Activated gamma-delta T cell treated with Interleukin-2 at 50 U/mL for 16 hours (primary cell): ENCODE data around the gene HCN3.
"Not testable (repeated sequence)": the region's sequence is repeated elsewhere in the genome, so short reads cannot be mapped to it uniquely, and the experiment has no call there.

Source experiments
- DNase-seq: peaks from one replicate; pipeline ENCODE4 v3.0.0-alpha.2; 2020

Gene HCN3

GRCh38 chr1:155277070-155277901, at the start of gene HCN3:
Gene HCN3 (plus strand): TSS chr1:155277463. CDS start chr1:155277591, 128 bp downstream.
- peak; percentile 86 for DNase-seq

- no peak for DNase-seq
These were observed 49.2 kb upstream of the HCN3 start for GRCh38 chr1:155228096-155228427.

- not testable (repeated sequence) for DNase-seq
These were observed 46.0 kb upstream of the HCN3 start for GRCh38 chr1:155231302-155231701.

GRCh38 chr1:155232001-155232978, 45.0 kb upstream of the HCN3 start:
- DNase-seq = not testable (repeated sequence)

GRCh38 chr1:155233502-155233901, 43.8 kb upstream of the HCN3 start:
- not testable (repeated sequence) for DNase-seq

GRCh38 chr1:155235375-155235774, 41.9 kb upstream of the HCN3 start:
- DNase-seq = not testable (repeated sequence)

GRCh38 chr1:155236451-155236850, 40.8 kb upstream of the HCN3 start:
- no peak for DNase-seq

GRCh38 chr1:155241069-155241679, 36.1 kb upstream of the HCN3 start:
- DNase-seq = peak; percentile 56

- DNase-seq = no peak
These were observed 35.4 kb upstream of the HCN3 start for GRCh38 chr1:155241841-155242264.

- DNase-seq = no peak
These were observed 34.4 kb upstream of the HCN3 start for GRCh38 chr1:155242805-155243358.

GRCh38 chr1:155244368-155245162, 32.7 kb upstream of the HCN3 start:
- DNase-seq = peak; percentile 96

- no peak for DNase-seq
These were observed 32.1 kb upstream of the HCN3 start for GRCh38 chr1:155245163-155245524.

- DNase-seq = not testable (repeated sequence)
These were observed 30.5 kb upstream of the HCN3 start for GRCh38 chr1:155246796-155247195.

GRCh38 chr1:155247667-155248553, 29.4 kb upstream of the HCN3 start:
- DNase-seq = no peak

- no peak for DNase-seq
These were observed 27.0 kb upstream of the HCN3 start for GRCh38 chr1:155250246-155250632.

- DNase-seq = peak; percentile 97
These were observed 26.4 kb upstream of the HCN3 start for GRCh38 chr1:155250633-155251449.

- no peak for DNase-seq
These were observed 25.7 kb upstream of the HCN3 start for GRCh38 chr1:155251566-155251965.

GRCh38 chr1:155253208-155253607, 24.1 kb upstream of the HCN3 start:
- DNase-seq = no peak

GRCh38 chr1:155253797-155254196, 23.5 kb upstream of the HCN3 start:
- no peak for DNase-seq

- no peak for DNase-seq
These were observed 23.0 kb upstream of the HCN3 start for GRCh38 chr1:155254228-155254713.
